GM19043 (cell line): ENCODE data around the gene PHC2.

Experiments
- ATAC-seq: cut with Tn5 transposase; IDR thresholded peaks from one replicate; pipeline ENCODE4 v1.9.1; 2021; ENCODE audit warnings: low read depth; ENCODE audit not compliant: unreplicated experiment

PHC2 gene

GRCh38 chr1:33454646-33455282 lies 23.9 kb upstream of the PHC2 start:
- ATAC-seq: no peak

GRCh38 chr1:33446590-33446989 lies 15.7 kb upstream of the PHC2 start:
- no peak for ATAC-seq

- ATAC-seq: no peak
Observed at GRCh38 chr1:33445108-33445507, 14.2 kb upstream of the PHC2 start.

- no peak for ATAC-seq
Observed at GRCh38 chr1:33443705-33444180, 12.8 kb upstream of the PHC2 start.

GRCh38 chr1:33443080-33443704 lies 12.3 kb upstream of the PHC2 start:
- ATAC-seq: no peak

GRCh38 chr1:33442141-33442540 lies 11.2 kb upstream of the PHC2 start:
- ATAC-seq: no peak

GRCh38 chr1:33441088-33441745 lies 10.3 kb upstream of the PHC2 start:
- no peak for ATAC-seq

- ATAC-seq: no peak
Observed at GRCh38 chr1:33439662-33440061, 8.8 kb upstream of the PHC2 start.

GRCh38 chr1:33438364-33439160 lies 7.7 kb upstream of the PHC2 start:
- no peak for ATAC-seq

- ATAC-seq: no peak
Observed at GRCh38 chr1:33436557-33437285, 5.8 kb upstream of the PHC2 start.

GRCh38 chr1:33435096-33435820 lies 4.4 kb upstream of the PHC2 start:
- ATAC-seq: no peak

GRCh38 chr1:33434363-33434750 lies 3.5 kb upstream of the PHC2 start:
- no peak for ATAC-seq

- no peak for ATAC-seq
Observed at GRCh38 chr1:33433509-33434362, 2.8 kb upstream of the PHC2 start.

GRCh38 chr1:33429856-33430691 lies 821 bp downstream of the PHC2 start:
- ATAC-seq: peak; percentile 13

GRCh38 chr1:33429332-33429731 lies 1.6 kb downstream of the PHC2 start:
- no peak for ATAC-seq

GRCh38 chr1:33428661-33429060 lies 2.2 kb downstream of the PHC2 start:
- ATAC-seq: no peak

GRCh38 chr1:33426916-33427315 lies 4.0 kb downstream of the PHC2 start:
- no peak for ATAC-seq

- ATAC-seq: no peak
Observed at GRCh38 chr1:33425900-33426299, 5.0 kb downstream of the PHC2 start.
